Measurements from ENCODE around the gene BAZ1B.
"Not testable (repeated sequence)": the region's sequence is repeated elsewhere in the genome, so short reads cannot be mapped to it uniquely, and the experiment has no call there.

BAZ1B gene

GRCh38 chr7:73503229-73503628 is 18.9 kb downstream of the BAZ1B start:
- DNase-seq (ENCODE audit: low read depth in 3 of 3) = no peak

DNA sequence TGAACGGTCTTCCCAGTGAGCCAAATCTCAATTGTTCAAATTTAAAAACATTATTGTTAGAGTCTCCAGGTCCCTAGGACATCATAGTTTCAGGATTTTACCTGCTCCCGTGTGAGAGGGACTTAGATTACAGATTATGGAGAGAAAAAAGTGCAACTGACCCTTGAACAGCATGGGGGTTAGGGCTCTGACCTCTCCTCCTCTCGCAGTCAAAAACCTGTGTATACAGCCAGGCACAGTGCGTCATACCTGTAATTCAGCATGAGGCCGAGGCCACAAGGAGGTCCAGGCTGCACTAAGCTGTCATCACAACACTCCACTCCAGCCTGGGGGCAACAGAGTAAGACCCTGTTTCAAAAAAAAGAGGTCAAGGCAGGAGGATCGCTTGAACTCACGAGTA is 25.5 kb downstream of the BAZ1B start:
- DNase-seq (ENCODE audit: low read depth in 3 of 3) = no peak

GRCh38 chr7:73495507-73495906 is 26.6 kb downstream of the BAZ1B start:
- not testable (repeated sequence) for DNase-seq (ENCODE audit: low read depth in 3 of 3)

DNA sequence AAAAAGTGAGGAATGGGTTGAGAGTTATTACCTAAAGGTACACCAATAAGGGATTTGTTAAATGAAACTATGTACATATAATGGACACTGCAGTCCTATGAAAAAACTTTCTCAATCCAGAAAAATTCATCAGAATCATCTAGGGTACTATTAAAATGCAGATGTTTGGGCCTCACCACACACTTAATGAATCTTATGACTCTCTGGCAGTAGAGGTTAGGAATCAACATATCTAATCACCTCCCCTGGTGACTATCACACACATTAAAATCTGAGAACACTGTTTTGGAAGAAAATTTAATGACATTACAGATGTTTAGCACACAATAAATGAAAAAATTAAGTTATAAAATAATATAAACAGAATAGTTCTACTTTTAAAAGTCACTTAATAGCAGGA is 32.1 kb downstream of the BAZ1B start:
- DNase-seq (ENCODE audit: low read depth in 3 of 3) = no peak

DNA sequence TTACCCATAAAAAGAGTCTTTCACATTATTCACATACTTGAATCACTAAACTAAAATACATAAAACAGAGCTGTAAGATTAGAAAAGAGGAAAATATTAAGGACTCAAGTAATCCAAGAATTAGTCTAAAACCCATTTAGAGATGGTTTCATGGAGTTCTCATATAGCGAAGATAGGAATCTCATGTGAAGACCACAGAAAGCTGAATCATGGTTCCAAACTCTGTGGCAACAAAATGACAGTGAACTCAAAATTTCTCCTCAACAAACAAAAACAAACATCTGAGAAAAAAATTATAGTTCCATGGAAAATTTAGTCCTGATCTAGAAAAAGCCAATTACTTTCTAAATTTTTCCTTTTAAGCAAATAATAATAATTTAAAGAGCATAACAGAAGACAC is 34.6 kb downstream of the BAZ1B start:
- no peak for DNase-seq (ENCODE audit: low read depth in 3 of 3)

- no peak for DNase-seq (ENCODE audit: low read depth in 3 of 3)
These were observed 38.9 kb downstream of the BAZ1B start for GRCh38 chr7:73483171-73483570.

GRCh38 chr7:73482746-73483145 is 39.3 kb downstream of the BAZ1B start:
- DNase-seq (ENCODE audit: low read depth in 3 of 3) = no peak

GRCh38 chr7:73481521-73481920 is 40.6 kb downstream of the BAZ1B start:
- not testable (repeated sequence) for DNase-seq (ENCODE audit: low read depth in 3 of 3)

DNA sequence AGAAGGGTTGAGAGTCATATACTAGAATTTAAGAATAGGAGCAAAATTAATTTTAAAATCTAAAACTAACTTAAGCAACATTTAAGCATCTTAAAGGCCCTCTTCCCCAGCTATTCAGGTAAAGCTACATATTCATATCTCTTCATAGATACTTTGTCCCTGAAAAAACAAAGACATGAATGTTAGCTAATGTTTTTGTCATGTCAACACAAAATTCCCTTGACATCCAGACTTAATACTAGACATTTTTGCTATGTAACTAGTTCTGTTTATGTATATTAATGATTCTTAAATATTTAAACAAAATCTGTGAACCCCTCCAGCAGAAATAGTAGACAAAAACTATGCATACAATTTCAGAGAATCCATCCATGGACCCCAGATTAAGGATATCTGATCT is 43.5 kb downstream of the BAZ1B start:
- DNase-seq (ENCODE audit: low read depth in 3 of 3) = no peak

DNA sequence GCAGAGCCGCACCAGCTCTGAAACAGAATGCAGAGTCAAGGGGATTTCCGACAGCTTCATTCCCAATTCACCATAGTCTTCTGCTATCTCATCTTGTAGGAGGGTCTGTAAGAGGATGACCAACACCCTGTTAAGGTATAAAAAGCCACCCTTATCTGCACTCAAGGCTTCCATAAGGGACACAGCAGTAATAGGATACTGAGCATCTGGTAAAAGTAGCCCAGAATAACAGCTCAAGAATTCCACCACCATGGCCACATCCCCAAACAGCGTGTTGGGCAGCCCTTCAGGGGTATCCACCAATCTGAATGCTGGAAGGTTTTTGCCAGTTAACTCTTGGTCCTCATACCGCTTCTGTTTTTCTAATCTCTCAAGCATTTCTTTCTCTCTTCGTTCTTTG is 44.7 kb downstream of the BAZ1B start:
- DNase-seq (ENCODE audit: low read depth in 3 of 3) = no peak

GRCh38 chr7:73470208-73470607 is 51.9 kb downstream of the BAZ1B start:
- no peak for DNase-seq (ENCODE audit: low read depth in 3 of 3)

- not testable (repeated sequence) for DNase-seq (ENCODE audit: low read depth in 3 of 3)
These were observed 55.0 kb downstream of the BAZ1B start for GRCh38 chr7:73467046-73467445.

- DNase-seq (ENCODE audit: low read depth in 3 of 3) = no peak
These were observed 56.0 kb downstream of the BAZ1B start for GRCh38 chr7:73466112-73466511.

DNA sequence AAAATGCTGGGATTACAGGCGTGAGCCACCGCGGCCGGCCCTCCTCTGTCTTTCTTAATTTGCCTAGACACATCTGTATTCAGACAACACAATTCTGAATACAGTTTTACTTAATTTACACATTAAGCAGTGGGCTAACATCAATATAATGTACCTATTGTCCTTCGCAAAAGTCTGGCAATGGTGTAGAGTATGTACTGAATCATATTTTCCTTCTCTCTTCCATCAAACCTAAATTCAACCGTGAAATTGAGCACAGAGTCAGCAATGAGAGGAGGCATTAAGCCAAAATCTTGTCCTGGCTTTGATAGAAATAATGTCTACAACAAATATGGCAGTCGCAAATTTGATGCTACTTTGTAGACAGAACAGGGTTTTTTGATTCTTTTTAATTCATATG is 58.1 kb downstream of the BAZ1B start:
- DNase-seq (ENCODE audit: low read depth in 3 of 3) = no peak

- no peak for DNase-seq (ENCODE audit: low read depth in 3 of 3)
These were observed 58.8 kb downstream of the BAZ1B start for GRCh38 chr7:73463260-73463659.

DNA sequence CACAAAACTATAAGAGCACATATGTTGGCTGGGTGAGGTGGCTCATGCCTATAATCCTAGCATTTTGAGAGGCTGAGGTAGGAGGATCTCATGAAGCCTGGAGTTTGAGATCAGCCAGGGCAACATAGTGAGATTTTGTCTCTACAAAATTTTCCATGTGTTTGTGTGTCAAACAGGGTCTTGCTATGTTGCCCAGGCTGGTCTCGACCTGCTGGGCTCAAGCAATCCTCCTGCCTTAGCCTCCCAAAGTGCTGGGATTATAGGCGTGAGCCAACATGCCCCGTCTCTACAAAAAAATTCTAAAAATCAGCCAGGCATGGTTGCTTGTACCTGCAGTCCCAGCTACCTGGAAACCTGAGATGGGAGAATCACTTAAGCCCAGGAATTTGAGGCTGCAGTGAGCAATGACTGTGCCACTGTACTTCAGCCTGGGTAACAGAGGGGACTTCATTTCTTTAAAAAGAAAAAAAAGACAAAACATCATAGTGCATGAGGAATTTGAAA is 60.3 kb downstream of the BAZ1B start:
- DNase-seq (ENCODE audit: low read depth in 3 of 3) = no peak

DNA sequence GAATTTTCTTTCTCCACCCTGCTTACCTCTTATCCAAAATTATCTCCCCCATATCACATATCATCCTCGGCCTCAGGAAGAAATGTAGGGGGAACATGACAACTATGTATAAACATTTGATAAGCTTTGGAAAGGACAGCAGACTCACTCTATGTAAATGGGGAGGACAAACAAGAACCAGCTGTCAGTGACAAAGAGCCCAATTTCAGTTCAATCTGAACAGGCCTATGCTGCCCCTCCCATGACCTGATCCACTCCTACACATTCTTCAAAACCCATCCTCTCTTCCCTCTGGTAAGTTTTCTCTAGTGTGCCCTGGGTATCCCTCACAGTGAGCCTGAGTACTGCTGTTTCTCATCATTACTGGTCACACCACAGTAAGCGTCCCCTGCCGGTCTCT is 67.7 kb downstream of the BAZ1B start:
- no peak for DNase-seq (ENCODE audit: low read depth in 3 of 3)

- no peak for DNase-seq (ENCODE audit: low read depth in 3 of 3)
These were observed 69.0 kb downstream of the BAZ1B start for GRCh38 chr7:73452999-73453635.

DNA sequence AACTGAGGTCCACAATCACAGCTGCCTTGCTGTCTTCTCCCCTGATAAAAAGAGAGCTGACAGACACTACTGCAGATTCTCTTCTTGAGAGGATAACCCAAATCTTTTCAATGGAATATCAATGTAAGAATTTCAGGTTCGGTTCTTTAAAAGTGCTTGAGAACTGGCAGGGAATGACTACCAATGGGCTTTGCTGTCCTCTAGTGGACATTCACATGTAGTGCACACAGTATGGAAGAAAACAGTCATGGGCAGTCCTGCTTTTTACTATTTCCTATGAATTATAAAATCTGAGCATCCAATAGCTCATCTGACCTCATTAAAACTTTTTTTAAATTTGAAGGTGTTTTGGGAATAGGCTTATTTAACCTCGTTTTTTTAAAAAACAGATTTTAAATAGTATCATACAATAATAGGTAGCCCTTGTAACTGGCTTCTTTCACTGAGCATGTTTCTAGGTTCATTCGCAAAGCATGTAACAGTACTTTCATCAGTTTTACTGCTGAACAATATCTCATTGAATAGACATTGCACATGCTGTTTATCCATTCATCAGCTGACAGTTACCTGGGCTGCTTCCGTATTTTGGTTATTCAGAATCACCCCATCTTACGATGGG is 70.2 kb downstream of the BAZ1B start:
- no peak for DNase-seq (ENCODE audit: low read depth in 3 of 3)

DNA sequence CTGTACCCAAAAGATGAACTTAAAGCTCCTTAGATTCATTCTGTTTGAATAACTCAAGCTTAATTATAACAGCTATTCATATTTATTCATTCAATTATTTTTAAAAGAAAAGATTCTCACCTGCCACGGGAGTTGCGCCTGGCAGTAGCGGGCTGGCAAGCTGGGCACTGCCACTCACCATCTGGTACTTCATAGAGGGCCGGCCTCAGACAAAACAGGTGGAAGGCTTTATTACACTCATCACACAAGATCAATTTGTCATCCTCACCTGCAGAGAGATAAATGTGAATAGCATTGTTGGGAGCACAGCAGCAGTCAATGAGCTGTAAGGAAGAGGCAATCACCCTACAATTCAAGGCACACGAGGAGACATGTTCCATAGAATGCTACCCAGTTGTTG is 72.7 kb downstream of the BAZ1B start:
- no peak for DNase-seq (ENCODE audit: low read depth in 3 of 3)

DNA sequence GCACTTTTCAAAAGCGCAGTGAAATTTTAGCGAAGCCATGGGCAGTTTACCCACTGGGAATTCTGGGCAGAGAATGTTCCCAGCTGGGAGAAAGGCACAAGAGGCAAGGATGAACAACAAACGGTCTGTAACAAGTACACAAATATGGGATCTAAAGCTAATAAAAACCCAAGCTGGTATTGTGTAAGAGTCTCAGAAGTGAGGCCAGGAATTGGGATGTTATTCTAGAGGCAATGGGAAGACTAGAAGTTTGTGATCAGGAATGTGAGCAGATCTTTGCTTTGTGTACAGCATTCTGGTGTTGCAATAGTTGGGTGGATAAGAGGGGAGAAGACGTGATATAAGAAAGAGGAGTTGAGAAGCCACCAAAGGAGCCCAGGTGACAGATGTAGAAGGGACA is 73.5 kb downstream of the BAZ1B start:
- DNase-seq (ENCODE audit: low read depth in 3 of 3) = no peak

DNA sequence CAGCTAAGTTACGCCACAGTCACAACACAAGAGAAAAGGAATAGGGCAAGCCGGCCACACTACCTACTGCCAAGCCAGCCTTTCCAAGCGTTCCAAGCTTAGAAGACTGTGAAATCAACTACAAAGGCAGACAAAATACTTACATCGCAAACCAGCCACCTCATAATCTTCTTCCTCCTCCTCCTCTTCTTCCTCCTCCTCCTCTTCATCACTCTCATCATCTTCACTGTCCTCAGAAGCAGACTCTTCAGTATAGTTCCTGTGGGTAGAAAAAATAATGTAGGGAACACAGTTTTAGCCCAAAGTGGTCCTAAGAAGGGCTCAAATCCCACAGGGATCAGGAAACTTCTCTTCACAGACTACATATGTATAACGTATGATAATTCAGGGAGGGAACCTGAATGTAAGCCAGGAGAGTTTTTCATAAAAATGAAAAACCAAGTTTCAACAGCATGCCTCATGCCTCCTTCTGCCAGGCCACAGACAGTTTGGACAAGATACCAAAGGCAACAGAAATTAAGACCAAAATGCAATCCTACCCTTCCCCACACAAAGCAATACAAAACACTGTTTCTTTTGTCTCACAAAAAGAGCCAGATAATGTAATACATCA is 74.9 kb downstream of the BAZ1B start:
- no peak for DNase-seq (ENCODE audit: low read depth in 3 of 3)

DNA sequence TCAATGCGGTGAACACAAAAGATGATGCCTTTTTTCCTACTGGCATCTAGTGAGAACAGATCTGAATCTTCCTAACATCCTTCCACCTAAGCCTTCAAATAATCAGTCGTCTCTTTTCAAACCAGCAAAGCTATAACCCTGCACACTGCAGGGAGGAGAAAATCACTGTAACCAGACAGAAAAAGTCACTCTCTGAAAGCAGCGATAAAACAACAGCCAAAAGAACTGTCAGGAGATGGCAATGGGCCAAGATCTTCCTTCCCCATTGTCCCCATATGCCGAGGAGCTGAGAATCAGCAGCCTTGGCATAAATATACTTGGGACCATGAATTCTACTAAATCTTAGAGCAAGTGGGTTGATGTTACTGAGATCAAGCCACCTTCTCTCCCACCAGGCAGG is 75.4 kb downstream of the BAZ1B start:
- DNase-seq (ENCODE audit: low read depth in 3 of 3) = no peak

Data from stimulated activated CD4-positive, alpha-beta T cell treated with anti-CD3 and anti-CD28 coated beads, TNF-alpha, amount 100 ng/mL, for 4 hours (primary cell).